Vagina (tissue), 2 donors: ENCODE measurements around the gene COL7A1. TPM values are rescaled to one million over a fixed set of nuclear protein-coding genes. Genes with fewer than 3 reads are reported as not detected.

Experiments
- DNase-seq, 2 donors: peaks; one replicate each; pipeline ENCODE4 v3.0.0-alpha.2; 2017; ENCODE audit errors: extremely low spot score in 2 of 2
- H3K27ac ChIP-seq: fragments of 200-600 bp; sonication (generic); one replicate; pipeline ENCODE4 v1.5.1; 2019
- H3K27me3 ChIP-seq: fragments of 200-600 bp; sonication (generic); one replicate; pipeline ENCODE4 v1.5.1; 2019
- H3K36me3 ChIP-seq, 2 donors: fragments of 200-600 bp; sonication (generic); one replicate each; pipeline ENCODE4 v1.5.1; 2017 to 2019
- H3K4me1 ChIP-seq: fragments of 200-600 bp; sonication (generic); one replicate; pipeline ENCODE4 v1.5.1; 2019
- H3K4me3 ChIP-seq, 2 donors: fragments of 200-600 bp; sonication (generic); 1 replicate in 1 of 2; 2 replicates in 1 of 2; pipeline ENCODE4 v1.5.1; 2016 to 2019
- H3K9me3 ChIP-seq: fragments of 200-600 bp; sonication (generic); one replicate; pipeline ENCODE4 v1.5.1; 2019
- CTCF ChIP-seq, 3 experiments: fragments of 450-650 bp in 2 of 3; fragments of 200-600 bp in 1 of 3; sonication (generic) in 1 of 3; IDR thresholded peaks; one replicate each; pipeline ENCODE4 v1.5.1; 2017 to 2019; ENCODE audit warnings: antibody characterized with exemption in 3 of 3, mild to moderate bottlenecking in 2 of 3, moderate library complexity in 2 of 3
- POLR2A ChIP-seq, 2 donors: fragments of 450-650 bp; IDR thresholded peaks; one replicate each; pipeline ENCODE4 v1.6.1; 2017; ENCODE audit warnings: antibody characterized with exemption in 2 of 2, mild to moderate bottlenecking in 2 of 2, moderate library complexity in 2 of 2
- POLR2AphosphoS5 ChIP-seq, 2 donors: sonication (generic); formaldehyde crosslinking; IDR thresholded peaks; one replicate each; pipeline ENCODE4 v1.9.0; 2017; ENCODE audit warnings: antibody characterized with exemption in 2 of 2, mild to moderate bottlenecking in 2 of 2, low read depth in 1 of 2; ENCODE audit not compliant: insufficient read depth in 1 of 2
- intact Hi-C: fragments of 100-400 bp; cut with DNase I; formaldehyde crosslinking; loops from one replicate; pipeline ENCODE4 v1.15.1; 2023
- total RNA-seq: library from RNA; depleted of rRNA; stranded (reverse); fragments of >200 nt; gene quantifications from one replicate; pipeline ENCODE4 v1.2.3, GENCODE V29; 2016

Gene COL7A1
- total RNA-seq, 1 donor from 2014 or later = 148 TPM

- Histone ChIP-seq H3K4me3 (no peak overlapping the region), H3K36me3 (no peaks in the 10 kb centered on the region), H3K27me3 (no peaks in the 10 kb centered on the region), H3K9me3 (no peaks in the 10 kb centered on the region), H3K27ac (no peak overlapping the region), H3K4me1 (peaks cover 7% of the 10 kb centered on the region)
- no peak for DNase-seq
- TF ChIP-seq POLR2A (IDR thresholded peaks at IDR 0.05) (no peak), POLR2AphosphoS5 (IDR thresholded peaks at IDR 0.05; ENCODE audit: insufficient read depth in 1 of 2, low read depth in 1 of 2) (peak; percentile 27 to 42), CTCF (IDR thresholded peaks at IDR 0.05) (peak; percentile 92 to 94 (median 93))
- intact Hi-C loops = loop anchor here (2.0 kb wide), 1 partner anchor 84 kb away; no protein-coding TSS in a partner anchor
Measured at GRCh38 chr3:48548729-48549705, 46.1 kb downstream of the COL7A1 start.

- TF ChIP-seq CTCF (IDR thresholded peaks at IDR 0.05) (no peak), POLR2A (IDR thresholded peaks at IDR 0.05) (no peak), POLR2AphosphoS5 (IDR thresholded peaks at IDR 0.05; ENCODE audit: insufficient read depth in 1 of 2, low read depth in 1 of 2) (no peak)
- intact Hi-C loops = loop anchor here (2.0 kb wide), 1 partner anchor 83 kb away; no protein-coding TSS in a partner anchor
- H3K27me3 ChIP-seq = no peaks in the 10 kb centered on the region
- H3K4me3 ChIP-seq = no peak overlapping the region
- H3K27ac ChIP-seq = no peak overlapping the region
- H3K9me3 ChIP-seq = no peaks in the 10 kb centered on the region
- H3K36me3 ChIP-seq = no peaks in the 10 kb centered on the region
- no peak for DNase-seq
- peaks cover 7% of the 10 kb centered on the region for H3K4me1 ChIP-seq
Measured at GRCh38 chr3:48548126-48548525, 47.0 kb downstream of the COL7A1 start.

- no peak overlapping the region for H3K4me3 ChIP-seq
- intact Hi-C loops = no loop called here
- H3K27me3 ChIP-seq = no peaks in the 10 kb centered on the region
- TF ChIP-seq CTCF (IDR thresholded peaks at IDR 0.05) = no peak
- TF ChIP-seq POLR2A (IDR thresholded peaks at IDR 0.05) = no peak
- no peak for TF ChIP-seq POLR2AphosphoS5 (IDR thresholded peaks at IDR 0.05; ENCODE audit: insufficient read depth in 1 of 2, low read depth in 1 of 2)
- no peaks in the 10 kb centered on the region for H3K9me3 ChIP-seq
- H3K27ac ChIP-seq = no peak overlapping the region
- H3K4me1 ChIP-seq = peaks cover 7% of the 10 kb centered on the region
- DNase-seq = no peak
- H3K36me3 ChIP-seq = no peaks in the 10 kb centered on the region
Measured at GRCh38 chr3:48546203-48546829, 48.8 kb downstream of the COL7A1 start.

GRCh38 chr3:48544141-48544540 lies 51.0 kb downstream of the COL7A1 start:
- no peak overlapping the region for H3K4me3 ChIP-seq
- intact Hi-C loops = no loop called here
- H3K36me3 ChIP-seq = peaks cover 0 to 6% of the 10 kb centered on the region in 2 donors
- H3K9me3 ChIP-seq = no peaks in the 10 kb centered on the region
- peaks cover 7% of the 10 kb centered on the region for H3K4me1 ChIP-seq
- H3K27ac ChIP-seq = no peak overlapping the region
- no peaks in the 10 kb centered on the region for H3K27me3 ChIP-seq
- DNase-seq = no peak
- TF ChIP-seq CTCF (IDR thresholded peaks at IDR 0.05) = no peak
- TF ChIP-seq POLR2A (IDR thresholded peaks at IDR 0.05) = no peak
- no peak for TF ChIP-seq POLR2AphosphoS5 (IDR thresholded peaks at IDR 0.05; ENCODE audit: insufficient read depth in 1 of 2, low read depth in 1 of 2)
